ENCODE measurements around the gene LRRC8E. TPM values are rescaled to one million over a fixed set of nuclear protein-coding genes. Genes with fewer than 3 reads are reported as not detected.

LRRC8E gene
- total RNA-seq: not detected

GRCh38 chr19:7888145-7888825 lies at the start of gene LRRC8E:
Gene LRRC8E (plus strand): TSS chr19:7888510. CDS start chr19:7895604, 7,094 bp downstream.
- DNase-seq: no peak

- no peak for DNase-seq
Observed at GRCh38 chr19:7839476-7839875, 48.8 kb upstream of the LRRC8E start.

GRCh38 chr19:7840629-7841028 lies 47.7 kb upstream of the LRRC8E start:
- DNase-seq: no peak

GRCh38 chr19:7841751-7842660 lies 46.3 kb upstream of the LRRC8E start:
- DNase-seq: no peak

GRCh38 chr19:7842661-7843294 lies 45.5 kb upstream of the LRRC8E start:
- no peak for DNase-seq

GRCh38 chr19:7843521-7843920 lies 44.8 kb upstream of the LRRC8E start:
- no peak for DNase-seq

GRCh38 chr19:7844405-7844804 lies 43.9 kb upstream of the LRRC8E start:
- DNase-seq: no peak

GRCh38 chr19:7844951-7845350 lies 43.4 kb upstream of the LRRC8E start:
- DNase-seq: no peak

GRCh38 chr19:7845390-7846154 lies 42.7 kb upstream of the LRRC8E start:
- DNase-seq: no peak

- DNase-seq: no peak
Observed at GRCh38 chr19:7846155-7846646, 42.1 kb upstream of the LRRC8E start.

- DNase-seq: no peak
Observed at GRCh38 chr19:7847664-7848063, 40.6 kb upstream of the LRRC8E start.

GRCh38 chr19:7848779-7849457 lies 39.4 kb upstream of the LRRC8E start:
- no peak for DNase-seq

GRCh38 chr19:7849631-7849999 lies 38.7 kb upstream of the LRRC8E start:
- DNase-seq: no peak

- DNase-seq: no peak
Observed at GRCh38 chr19:7850000-7850813, 38.1 kb upstream of the LRRC8E start.

GRCh38 chr19:7850945-7851622 lies 37.2 kb upstream of the LRRC8E start:
- no peak for DNase-seq

GRCh38 chr19:7851623-7852500 lies 36.4 kb upstream of the LRRC8E start:
- no peak for DNase-seq

GRCh38 chr19:7852851-7853769 lies 35.2 kb upstream of the LRRC8E start:
- DNase-seq: peak; percentile 58

- no peak for DNase-seq
Observed at GRCh38 chr19:7853770-7854128, 34.6 kb upstream of the LRRC8E start.
